HCT116 (cell line): ENCODE results near the gene NEK7. TPM values are rescaled to one million over a fixed set of nuclear protein-coding genes. Genes with fewer than 3 reads are reported as not detected.

ENCODE experiments used
- ATAC-seq: fragments of 200-7000 bp; cut with Tn5 transposase; 2 replicates; pipeline ENCODE4 v1.9.1; 2020; ENCODE audit warnings: mild to moderate bottlenecking, moderate library complexity
- BruUV-seq: library from RNA; stranded (reverse); fragments of 400-500 nt; replicated peaks from 2 replicates; lab custom pipeline; 2021; lab: Mats Ljungman, UMichigan
- CTCF ChIA-PET: fragments of 300-600 bp; sonication (Branson Sonifier 250); formaldehyde crosslinking; loops from one replicate; lab custom pipeline; 2021; ENCODE audit warnings: antibody characterized with exemption; lab: Charles Lee
- POLR2A ChIA-PET: fragments of 300-600, 350-600 bp; sonication (Branson Sonifier 250); formaldehyde crosslinking; loops from one replicate; lab custom pipeline; 2021; ENCODE audit warnings: antibody characterized with exemption; lab: Charles Lee
- RAD21 ChIA-PET, 2 experiments: fragments of 300-600 bp; sonication (Branson Sonifier 250); formaldehyde crosslinking; loops; one replicate each; lab custom pipeline; 2023; ENCODE audit warnings: low total read pairs in 2 of 2; ENCODE audit not compliant: uncharacterized antibody in 2 of 2, unreplicated experiment in 2 of 2, low non-redundant PET in 1 of 2; lab: Charles Lee
- DNase-seq: peaks from one replicate; pipeline ENCODE4 v3.0.0-alpha.2; 2010; ENCODE audit warnings: low read depth, low spot score
- H2AFZ ChIP-seq: fragments of 200-600 bp; shearing (Covaris generic), sonication (generic); 2 replicates; pipeline ENCODE4 v1.6.1; 2017; ENCODE audit warnings: low read depth, mixed run types, mixed read lengths, antibody characterized with exemption, low read length; ENCODE audit not compliant: poor library complexity, severe bottlenecking
- H3K27ac ChIP-seq: 2 replicates; pipeline ENCODE4 v1.5.1; 2012; ENCODE audit warnings: low read depth, low read length
- H3K27me3 ChIP-seq: fragments of 200-600 bp; sonication (generic); 2 replicates; pipeline ENCODE4 v1.6.1; 2016; ENCODE audit warnings: mixed run types, low read length, mixed read lengths; ENCODE audit not compliant: insufficient read depth
- H3K36me3 ChIP-seq, 2 experiments: fragments of 200-500 bp in 1 of 2; fragments of 200-600 bp in 1 of 2; sonication (Bioruptor generic) in 1 of 2; sonication (generic) in 1 of 2; 2 replicates each; pipeline versions ENCODE4 v1.5.1 to v1.6.1; 2014 to 2016; ENCODE audit warnings: low read length in 2 of 2, inconsistent platforms in 1 of 2, mixed read lengths in 1 of 2, mixed run types in 1 of 2; ENCODE audit not compliant: insufficient read depth in 2 of 2, control insufficient read depth in 1 of 2
- H3K4me1 ChIP-seq, 2 experiments: fragments of 200-600 bp in 1 of 2; sonication (generic) in 1 of 2; 2 replicates each; pipeline versions ENCODE4 v1.5.1 to v1.6.1; 2012 to 2017; ENCODE audit warnings: low read length in 2 of 2, inconsistent platforms in 1 of 2, mild to moderate bottlenecking in 1 of 2, mixed read lengths in 1 of 2, mixed run types in 1 of 2, moderate library complexity in 1 of 2; ENCODE audit not compliant: insufficient read depth in 2 of 2, control insufficient read depth in 1 of 2
- H3K4me2 ChIP-seq: fragments of 200-600 bp; sonication (generic); 2 replicates; pipeline ENCODE4 v1.6.1; 2017; ENCODE audit warnings: mixed run types, low read length, mixed read lengths
- H3K4me3 ChIP-seq, 2 experiments: fragments of 200-600 bp in 1 of 2; sonication (generic) in 1 of 2; replicated peaks in 1 of 2; 2 replicates each; pipeline ENCODE4 v1.5.1; 2011 to 2016; ENCODE audit warnings: low read length in 2 of 2, control low read depth in 1 of 2, low read depth in 1 of 2, mild to moderate bottlenecking in 1 of 2, mixed read lengths in 1 of 2, mixed run types in 1 of 2
- H3K79me2 ChIP-seq: fragments of 200-600 bp; sonication (generic); 2 replicates; pipeline ENCODE4 v1.6.1; 2017; ENCODE audit warnings: mild to moderate bottlenecking, mixed run types, low read length, moderate library complexity, mixed read lengths; ENCODE audit not compliant: insufficient read depth
- H3K9ac ChIP-seq: fragments of 200-600 bp; sonication (generic); 2 replicates; pipeline ENCODE4 v1.6.1; 2016; ENCODE audit warnings: low read length, mixed read lengths
- H3K9me2 ChIP-seq: fragments of 200-600 bp; sonication (generic), shearing (Covaris generic); 2 replicates; pipeline ENCODE4 v1.6.1; 2017; ENCODE audit warnings: mixed run types, mild to moderate bottlenecking, moderate library complexity; ENCODE audit not compliant: insufficient read depth
- H3K9me3 ChIP-seq, 2 experiments: fragments of 200-500 bp in 1 of 2; fragments of 200-600 bp in 1 of 2; sonication (Bioruptor generic) in 1 of 2; sonication (generic) in 1 of 2; 2 replicates each; pipeline ENCODE4 v1.6.1; 2014 to 2017; ENCODE audit warnings: low read length in 2 of 2, mixed read lengths in 2 of 2, inconsistent platforms in 1 of 2, low read depth in 1 of 2, mild to moderate bottlenecking in 1 of 2, mixed run types in 1 of 2, moderate library complexity in 1 of 2; ENCODE audit not compliant: control insufficient read depth in 1 of 2, insufficient read depth in 1 of 2
- H4K20me1 ChIP-seq: fragments of 200-600 bp; sonication (generic), shearing (Covaris generic); 2 replicates; pipeline ENCODE4 v1.6.1; 2017; ENCODE audit warnings: mixed run types, mild to moderate bottlenecking, moderate library complexity; ENCODE audit not compliant: insufficient read depth
- CBX3 ChIP-seq: IDR thresholded peaks from 2 replicates; pipeline ENCODE4 v1.6.1; 2012; ENCODE audit warnings: low read depth
- CEBPB ChIP-seq: IDR thresholded peaks from 2 replicates; pipeline ENCODE4 v1.6.1; 2012; ENCODE audit warnings: low read depth
- EGR1 ChIP-seq: IDR thresholded peaks from 2 replicates; pipeline ENCODE4 v1.6.1; 2012; ENCODE audit warnings: low read depth
- ELF1 ChIP-seq: IDR thresholded peaks from 2 replicates; pipeline ENCODE4 v1.6.1; 2012; ENCODE audit warnings: low read depth, borderline replicate concordance
- EZH2phosphoT487 ChIP-seq: fragments of 200-600 bp; IDR thresholded peaks from 2 replicates; pipeline ENCODE4 v1.6.1; 2018; ENCODE audit warnings: antibody characterized with exemption, borderline replicate concordance
- FOSL1 ChIP-seq: IDR thresholded peaks from 2 replicates; pipeline ENCODE4 v1.6.1; 2012; ENCODE audit warnings: low read depth
- POLR2AphosphoS5 ChIP-seq: IDR thresholded peaks from 2 replicates; pipeline ENCODE4 v1.6.1; 2011; ENCODE audit warnings: mild to moderate bottlenecking, low read depth, low read length, moderate library complexity
- RAD21 ChIP-seq: IDR thresholded peaks from 2 replicates; pipeline ENCODE4 v1.6.1; 2012; ENCODE audit warnings: low read depth, mild to moderate bottlenecking
- SP1 ChIP-seq: IDR thresholded peaks from 2 replicates; pipeline ENCODE4 v1.6.1; 2012; ENCODE audit warnings: low read depth
- SRF ChIP-seq: IDR thresholded peaks from 2 replicates; pipeline ENCODE4 v1.6.1; 2012; ENCODE audit warnings: low read depth
- TCF7L2 ChIP-seq: IDR thresholded peaks from 2 replicates; pipeline ENCODE4 v1.7.0; 2011; ENCODE audit warnings: borderline replicate concordance, inconsistent platforms; ENCODE audit not compliant: insufficient read depth, insufficient read length; ENCODE audit errors: extremely low read depth
- intact Hi-C: fragments of 100-400 bp; cut with micrococcal nuclease; formaldehyde crosslinking; loops from 2 replicates; pipeline ENCODE4 v1.10.0; 2022
- total RNA-seq: library from RNA; stranded (reverse); gene quantifications from one replicate; pipeline ENCODE4 v1.2.1, GENCODE V29; 2021; ENCODE audit not compliant: unreplicated experiment
- TF ChIP-seq, protein P1 (sequence below): IDR thresholded peaks from 2 replicates; pipeline ENCODE4 v1.6.1; 2012

The NEK7 gene
- total RNA-seq, 1 experiment from 2014 or later = 33.0 TPM

DNA sequence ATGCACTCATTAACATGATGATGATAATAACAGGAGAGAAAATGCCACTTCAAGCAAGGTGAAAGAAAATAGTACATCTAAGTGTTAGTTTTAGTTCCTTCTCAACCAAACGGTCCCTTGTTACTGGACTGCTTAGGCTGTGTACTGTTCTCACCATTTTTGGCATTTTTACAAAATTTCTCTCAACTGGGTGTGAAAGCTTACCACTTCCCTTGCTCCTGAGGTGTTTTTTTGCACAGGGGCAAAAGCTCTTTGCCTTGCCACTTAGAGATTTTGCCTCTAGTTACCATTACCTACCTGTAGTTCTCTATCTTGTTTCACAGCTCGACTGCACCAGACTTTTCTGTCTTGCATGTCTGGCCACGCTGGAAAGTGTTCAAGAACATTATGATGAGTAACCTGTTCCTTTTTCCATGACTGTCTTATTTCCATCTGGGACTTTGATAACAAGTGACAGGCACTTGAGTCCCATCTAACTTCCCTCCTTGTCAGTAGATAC, 10.7 kb downstream of the NEK7 start:
- Histone ChIP-seq H3K79me2 (peaks cover 78% of the 10 kb centered on the region), H3K9me3 (no peaks in the 10 kb centered on the region), H3K36me3 (no peaks in the 10 kb centered on the region), H3K27ac (no peak overlapping the region), H3K27me3 (no peaks in the 10 kb centered on the region), H3K9ac (no peak overlapping the region), H3K4me2 (no peak overlapping the region), H4K20me1 (no peaks in the 10 kb centered on the region; the same call in 1 of the 2 replicates), H2AFZ (no peak overlapping the region), H3K4me3 (no peak overlapping the region), H3K4me1 (peaks cover 0 to 4% of the 10 kb centered on the region in 2 experiments; a peak in 1 of 4 replicates), H3K9me2 (no peaks in the 10 kb centered on the region)
- RAD21 ChIA-PET = no interaction called here
- POLR2A ChIA-PET = no interaction called here
- intact Hi-C loops = no loop called here
- ATAC-seq = no peak
- DNase-seq = no peak
- no TSS peak for BruUV-seq
- TF ChIP-seq EZH2phosphoT487 (no peak), ELF1 (no peak), CEBPB (no peak), EGR1 (no peak), POLR2AphosphoS5 (no peak), SP1 (0 out of 2 replicates have a peak, but pooled peaks have one; percentile 21), FOSL1 (peak; percentile 29; the same call in 1 of the 2 replicates)
- TF ChIP-seq, protein P1, sequence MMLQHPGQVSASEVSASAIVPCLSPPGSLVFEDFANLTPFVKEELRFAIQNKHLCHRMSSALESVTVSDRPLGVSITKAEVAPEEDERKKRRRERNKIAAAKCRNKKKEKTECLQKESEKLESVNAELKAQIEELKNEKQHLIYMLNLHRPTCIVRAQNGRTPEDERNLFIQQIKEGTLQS = no peak
- CTCF ChIA-PET = no interaction called here

DNA sequence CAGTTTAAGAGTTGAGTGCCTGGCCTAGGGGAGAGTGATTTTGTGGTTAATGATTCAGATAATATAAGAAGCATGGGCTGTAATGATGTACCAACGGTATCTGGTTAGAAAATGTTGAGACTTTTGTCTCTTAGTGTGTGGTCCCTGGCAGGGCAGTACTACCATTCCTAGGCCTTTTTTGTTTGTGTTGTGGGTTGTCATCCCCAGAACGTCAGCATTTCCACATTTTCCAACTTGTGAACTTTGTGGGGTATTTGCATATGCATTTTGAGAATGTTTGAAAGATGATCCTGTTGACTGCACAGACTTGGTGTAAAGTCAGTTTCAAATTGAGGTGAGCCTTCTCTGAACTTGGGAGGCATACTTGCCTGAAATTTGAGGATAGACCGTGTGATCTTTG, 11.4 kb downstream of the NEK7 start:
- TF ChIP-seq ELF1 (no peak), SRF (no peak), CBX3 (no peak), EGR1 (no peak), RAD21 (no peak), TCF7L2 (no peak)
- TF ChIP-seq, all 23 proteins: peak for 0
- Histone ChIP-seq H3K36me3 (no peaks in the 10 kb centered on the region), H3K4me2 (no peak overlapping the region), H3K9me2 (no peaks in the 10 kb centered on the region), H3K9me3 (no peaks in the 10 kb centered on the region), H3K27me3 (no peaks in the 10 kb centered on the region), H3K27ac (no peak overlapping the region), H3K9ac (no peak overlapping the region), H2AFZ (no peak overlapping the region), H3K4me1 (peaks cover 0 to 4% of the 10 kb centered on the region in 2 experiments; a peak in 1 of 4 replicates), H3K4me3 (no peak overlapping the region), H3K79me2 (peaks cover 71% of the 10 kb centered on the region), H4K20me1 (no peaks in the 10 kb centered on the region; the same call in 1 of the 2 replicates)
- ChIA-PET RAD21 (no interaction called here), POLR2A (no interaction called here), CTCF (no interaction called here)
- DNase-seq (no peak), ATAC-seq (no peak)
- no TSS peak for BruUV-seq
- intact Hi-C loops = no loop called here
